Erythroblast (primary cell): ENCODE data around the gene LOXL4.

Experiments used
- GATA1 ChIP-seq: IDR thresholded peaks from 2 replicates; pipeline ENCODE4 v1.6.1; 2011; ENCODE audit warnings: low read depth, mild to moderate bottlenecking, control low read depth, low read length, moderate library complexity
- POLR2A ChIP-seq: IDR thresholded peaks from 2 replicates; pipeline ENCODE4 v1.6.1; 2011; ENCODE audit warnings: mild to moderate bottlenecking, low read length

GRCh38 chr10:98231417-98231816 lies 36.6 kb downstream of the LOXL4 start:
- TF ChIP-seq POLR2A: no peak
- TF ChIP-seq GATA1: no peak
